ENCODE measurements around the gene PTPRM.

DNA sequence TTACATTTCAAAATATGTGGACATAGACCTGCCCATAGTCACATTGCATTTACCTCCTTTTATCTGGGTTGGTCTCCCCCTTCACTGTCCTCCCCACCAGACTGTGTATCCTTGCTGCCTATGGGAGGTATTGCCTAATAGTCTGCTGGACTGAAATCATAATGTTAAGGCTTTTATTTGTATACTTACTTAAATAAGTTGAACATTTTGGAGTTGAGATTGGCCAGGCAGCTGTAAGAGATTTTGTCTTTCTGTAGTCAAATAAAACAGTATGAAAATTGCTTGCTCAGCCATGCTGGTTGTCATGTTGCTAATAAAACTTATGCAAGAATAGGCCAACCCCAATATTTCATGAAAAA, 280.9 kb downstream of the PTPRM start:
- TF ChIP-seq, protein P1, sequence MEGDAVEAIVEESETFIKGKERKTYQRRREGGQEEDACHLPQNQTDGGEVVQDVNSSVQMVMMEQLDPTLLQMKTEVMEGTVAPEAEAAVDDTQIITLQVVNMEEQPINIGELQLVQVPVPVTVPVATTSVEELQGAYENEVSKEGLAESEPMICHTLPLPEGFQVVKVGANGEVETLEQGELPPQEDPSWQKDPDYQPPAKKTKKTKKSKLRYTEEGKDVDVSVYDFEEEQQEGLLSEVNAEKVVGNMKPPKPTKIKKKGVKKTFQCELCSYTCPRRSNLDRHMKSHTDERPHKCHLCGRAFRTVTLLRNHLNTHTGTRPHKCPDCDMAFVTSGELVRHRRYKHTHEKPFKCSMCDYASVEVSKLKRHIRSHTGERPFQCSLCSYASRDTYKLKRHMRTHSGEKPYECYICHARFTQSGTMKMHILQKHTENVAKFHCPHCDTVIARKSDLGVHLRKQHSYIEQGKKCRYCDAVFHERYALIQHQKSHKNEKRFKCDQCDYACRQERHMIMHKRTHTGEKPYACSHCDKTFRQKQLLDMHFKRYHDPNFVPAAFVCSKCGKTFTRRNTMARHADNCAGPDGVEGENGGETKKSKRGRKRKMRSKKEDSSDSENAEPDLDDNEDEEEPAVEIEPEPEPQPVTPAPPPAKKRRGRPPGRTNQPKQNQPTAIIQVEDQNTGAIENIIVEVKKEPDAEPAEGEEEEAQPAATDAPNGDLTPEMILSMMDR (IDR thresholded peaks at IDR 0.05) = no peak
- TF ChIP-seq POLR2A (IDR thresholded peaks at IDR 0.05) = no peak
